Jurkat, Clone E6-1 (cell line): ENCODE measurements around the gene B3GALT4.

ENCODE experiments used
- DNase-seq: peaks from one replicate; pipeline ENCODE4 v3.0.0-alpha.2; 2011; ENCODE audit warnings: low read depth, low spot score
- H3K4me3 ChIP-seq: 2 replicates; pipeline ENCODE4 v1.5.1; 2011; ENCODE audit warnings: mild to moderate bottlenecking, low read length, control low read depth, moderate library complexity

Gene B3GALT4

DNA sequence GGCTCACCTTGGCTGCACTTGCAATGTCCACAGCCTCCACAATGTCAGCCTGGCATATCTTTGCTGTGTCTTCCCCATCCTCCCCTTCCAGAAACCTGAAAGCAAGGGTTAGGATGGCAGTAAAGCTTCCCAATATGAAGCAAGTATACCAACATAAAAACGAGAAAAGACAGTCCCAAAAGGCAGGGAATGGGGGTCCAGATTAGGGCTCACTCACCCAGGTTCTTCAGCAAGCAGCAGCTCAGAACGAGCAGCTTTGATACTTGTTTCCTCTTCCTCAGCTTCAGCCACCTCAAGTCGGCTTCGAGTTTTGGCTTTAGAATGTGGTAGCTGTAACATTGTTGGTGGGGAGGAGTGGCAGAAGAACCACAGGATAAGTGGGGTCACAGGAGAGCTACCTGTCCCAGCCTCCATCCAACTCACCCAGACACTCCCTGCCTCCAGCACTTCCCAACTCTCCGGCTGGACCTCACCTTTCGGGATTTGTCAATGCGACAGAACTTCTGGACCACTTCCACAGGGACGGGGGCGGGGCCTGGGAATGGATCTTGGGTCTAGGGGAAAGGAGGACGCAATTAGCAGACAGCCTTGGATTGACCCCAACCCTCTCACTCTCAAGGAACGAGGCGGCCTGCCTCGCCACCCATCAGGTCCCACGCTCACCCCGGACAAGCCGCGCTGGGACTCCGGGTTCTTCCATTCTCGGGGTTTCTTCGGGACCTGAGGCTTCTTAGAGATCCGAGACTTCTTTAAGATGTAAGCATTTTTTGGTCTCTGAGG is 11.4 kb downstream of the B3GALT4 start:
- DNase-seq = no peak
- peak overlapping the region; percentile 96 for H3K4me3 ChIP-seq

DNA sequence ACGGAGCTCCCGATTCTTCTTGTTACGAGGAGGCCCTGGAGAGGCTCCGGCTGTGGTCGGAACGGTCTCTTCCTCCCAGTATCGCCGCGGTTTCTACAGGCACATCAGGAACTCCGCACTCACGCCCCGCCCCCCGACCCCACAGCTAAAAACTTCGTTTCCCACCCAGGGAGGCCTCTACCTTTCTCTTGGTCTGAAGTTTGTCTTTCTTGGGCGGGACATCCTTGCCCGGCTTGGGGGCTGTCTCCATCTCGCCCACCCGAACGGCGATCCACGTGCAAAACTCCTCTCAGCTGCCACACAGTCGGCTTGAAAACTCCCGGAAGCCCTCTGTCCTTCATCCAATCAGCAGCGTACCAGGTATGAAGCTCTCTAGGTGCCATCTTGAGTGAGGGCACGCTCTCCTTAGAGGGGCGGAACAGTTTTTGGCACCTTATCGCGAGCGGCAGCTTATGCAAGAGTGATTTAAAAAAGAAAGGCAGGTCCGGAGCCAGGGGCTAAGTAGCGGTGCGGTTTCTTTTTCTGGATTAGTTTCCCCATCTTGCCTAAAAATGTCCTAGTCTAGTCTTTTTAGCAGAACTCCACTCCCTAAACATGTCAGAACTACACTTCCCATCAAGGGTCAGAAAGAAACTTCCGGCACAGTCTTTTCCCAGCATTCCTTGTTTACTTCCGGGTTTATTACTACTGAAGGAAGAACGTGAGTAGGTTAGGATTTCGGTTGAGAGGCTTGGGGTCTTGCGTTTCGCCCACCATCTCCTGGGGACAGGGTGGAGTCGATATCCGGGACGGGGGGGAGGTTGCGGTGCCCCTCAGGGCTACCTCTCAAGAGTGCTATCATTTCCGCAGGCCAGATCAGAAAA is 12.2 kb downstream of the B3GALT4 start, which contains the start of the genes PFDN6 and WDR46:
PFDN6 (plus strand) TSS at position 681 of the 863 bp plus-strand sequence. CDS start 256 bp downstream, outside the sequence.
WDR46 (minus strand) TSS at position 319 of the 863 bp plus-strand sequence; CDS start at position 250, 69 bp downstream.
- H3K4me3 ChIP-seq = peak within 1 kb of the TSS; percentile 96
- DNase-seq = peak; percentile 90

DNA sequence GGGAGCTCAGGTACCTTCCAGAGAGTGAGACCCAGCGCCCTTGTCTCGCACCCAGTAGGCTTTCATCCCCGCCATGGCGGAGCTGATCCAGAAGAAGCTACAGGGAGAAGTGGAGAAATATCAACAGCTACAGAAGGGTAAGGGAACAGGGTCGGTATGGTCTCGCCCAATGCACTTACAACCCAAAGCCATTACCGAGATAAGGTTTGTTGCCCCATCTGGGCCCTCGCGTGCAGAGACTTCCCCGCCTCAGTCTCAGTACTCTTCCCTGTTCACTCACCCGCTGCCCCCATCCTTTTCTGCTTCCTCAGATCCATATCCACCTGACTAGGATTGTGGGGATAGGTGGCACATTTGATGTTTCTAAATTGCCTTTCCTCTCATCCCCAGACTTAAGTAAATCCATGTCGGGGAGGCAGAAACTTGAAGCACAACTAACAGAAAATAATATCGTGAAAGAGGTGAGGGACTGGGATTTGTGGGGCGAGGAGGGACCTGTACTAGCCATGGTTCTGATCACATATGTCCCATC is 12.9 kb downstream of the B3GALT4 start:
- H3K4me3 ChIP-seq = peak overlapping the region; percentile 96
- no peak for DNase-seq

GRCh38 chr6:33290459-33290858 is 13.5 kb downstream of the B3GALT4 start:
- H3K4me3 ChIP-seq = peak overlapping the region; percentile 96

DNA sequence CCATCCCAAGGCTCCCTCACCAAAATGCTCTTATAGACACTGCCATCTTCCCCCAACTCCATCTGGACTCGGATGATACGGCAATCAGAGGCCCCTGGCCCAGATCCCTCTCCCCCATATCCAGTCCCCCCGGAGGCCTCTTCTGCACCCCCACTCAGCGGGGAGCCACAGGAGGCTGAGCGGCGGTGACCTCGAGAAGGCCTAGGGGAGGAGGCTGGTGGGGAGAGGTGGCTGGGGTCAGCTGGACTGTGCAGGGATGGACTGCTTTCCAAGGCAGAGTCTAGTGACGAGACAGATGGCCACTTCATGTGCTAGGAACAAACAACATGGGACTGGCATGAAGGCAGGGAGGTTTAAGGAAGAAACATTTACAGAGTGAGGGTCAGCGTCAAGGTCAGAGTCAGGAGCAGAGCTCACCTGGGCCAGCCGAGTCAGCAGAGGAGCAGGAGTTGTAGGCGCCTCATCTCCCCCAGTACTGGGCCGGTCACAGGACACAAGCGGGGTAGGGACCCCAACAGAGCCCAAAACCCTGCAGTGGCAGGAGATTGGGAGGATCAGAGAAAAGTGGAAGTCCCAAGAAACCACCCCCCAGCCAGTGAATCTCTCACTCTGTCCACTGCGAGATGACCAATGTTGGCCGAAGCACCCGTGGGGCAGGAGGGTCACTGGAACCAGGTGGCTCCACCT is 16.2 kb downstream of the B3GALT4 start:
- no peak overlapping the region for H3K4me3 ChIP-seq
- DNase-seq = no peak

More at GRCh38 chr6:33290459-33290858, 13.5 kb downstream of the B3GALT4 start:
- no peak for DNase-seq

GRCh38 chr6:33294086-33294823 is 17.3 kb downstream of the B3GALT4 start:
- no peak for DNase-seq
- no peak overlapping the region for H3K4me3 ChIP-seq

- DNase-seq = no peak
- no peak overlapping the region for H3K4me3 ChIP-seq
Observed at GRCh38 chr6:33295621-33296369, 18.9 kb downstream of the B3GALT4 start.

- H3K4me3 ChIP-seq = no peak overlapping the region
- no peak for DNase-seq
Observed at GRCh38 chr6:33296797-33297405, 20.0 kb downstream of the B3GALT4 start.

- peak overlapping the region; percentile 89 for H3K4me3 ChIP-seq
- no peak for DNase-seq
Observed at GRCh38 chr6:33297406-33297955, 20.6 kb downstream of the B3GALT4 start.

DNA sequence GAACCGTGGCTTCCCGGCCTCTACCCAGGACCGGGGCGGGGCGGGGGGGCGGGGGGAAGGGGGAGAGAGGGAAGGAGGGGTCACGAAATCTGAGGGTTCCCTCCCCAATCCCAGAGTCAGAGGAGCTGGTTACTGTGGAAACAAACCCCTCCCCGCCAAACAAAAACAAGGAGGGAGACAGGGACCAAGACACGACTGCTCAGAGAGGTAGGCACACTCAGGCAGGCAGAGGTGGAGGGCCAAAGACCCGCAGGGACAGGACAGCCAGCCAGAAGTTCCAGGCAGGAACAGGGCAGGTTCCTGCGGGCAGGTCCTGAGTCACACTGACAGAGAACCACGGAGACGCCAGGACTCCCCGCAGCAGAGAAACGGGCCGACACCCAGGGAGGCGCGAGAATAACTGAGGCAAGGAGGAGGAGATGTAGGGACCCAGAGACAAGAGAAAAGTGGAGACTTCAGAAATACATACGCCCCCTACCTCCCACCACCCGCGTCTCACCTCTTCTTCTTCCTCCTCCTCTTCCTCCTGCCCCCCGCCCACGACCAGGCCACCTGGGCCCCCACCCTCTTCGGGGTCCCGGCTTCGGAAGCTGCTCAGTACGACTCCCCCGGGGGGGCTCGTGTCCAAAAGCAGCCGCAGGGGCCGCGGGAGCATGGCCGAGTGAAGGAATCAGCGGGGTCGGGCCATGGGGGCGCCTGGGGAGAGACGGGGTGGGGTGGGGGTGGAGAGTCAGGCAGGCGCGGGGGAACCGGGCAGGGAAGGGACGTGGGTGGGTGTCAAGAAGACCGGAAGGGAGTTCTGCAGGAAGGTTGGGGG is 21.2 kb downstream of the B3GALT4 start:
- peak overlapping the region; percentile 89 for H3K4me3 ChIP-seq
- peak; percentile 71 for DNase-seq

DNA sequence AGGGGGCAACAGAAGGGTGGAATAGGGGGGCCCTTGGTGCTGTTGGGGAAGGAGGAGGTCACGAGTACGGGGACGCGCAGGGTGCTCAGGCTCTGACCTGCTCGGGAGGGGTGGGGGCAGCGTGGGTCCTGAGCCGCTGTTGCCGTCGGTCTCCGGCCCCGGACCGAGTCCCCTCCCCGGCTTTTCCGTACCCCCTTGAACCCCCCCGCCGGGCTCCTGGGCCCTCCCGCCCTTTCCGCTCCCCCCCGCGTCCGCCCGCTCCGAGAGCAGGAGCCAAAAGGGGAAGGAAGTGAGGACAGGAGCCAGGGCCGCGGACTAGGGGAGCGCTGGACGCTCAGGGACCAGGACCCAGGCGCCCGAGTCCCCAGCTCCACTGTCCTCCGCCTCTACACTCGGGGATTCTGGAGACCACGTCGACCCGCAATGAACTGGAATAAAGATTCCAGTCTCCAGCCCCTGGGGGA is 21.9 kb downstream of the B3GALT4 start, which contains the start of gene RGL2:
RGL2 (minus strand) TSS at position 170 of the 464 bp plus-strand sequence. CDS start 332 bp downstream, outside the sequence.
- DNase-seq = no peak

GRCh38 chr6:33299237-33299944 is 22.5 kb downstream of the B3GALT4 start:
- peak; percentile 90 for DNase-seq
- H3K4me3 ChIP-seq = peak overlapping the region; percentile 89

More for the DNA sequence above, 21.9 kb downstream of the B3GALT4 start, which contains the start of gene RGL2:
- H3K4me3 ChIP-seq = peak within 1 kb of the TSS; percentile 89

GRCh38 chr6:33301877-33302276 is 25.0 kb downstream of the B3GALT4 start:
- DNase-seq = no peak
- H3K4me3 ChIP-seq = no peak overlapping the region

DNA sequence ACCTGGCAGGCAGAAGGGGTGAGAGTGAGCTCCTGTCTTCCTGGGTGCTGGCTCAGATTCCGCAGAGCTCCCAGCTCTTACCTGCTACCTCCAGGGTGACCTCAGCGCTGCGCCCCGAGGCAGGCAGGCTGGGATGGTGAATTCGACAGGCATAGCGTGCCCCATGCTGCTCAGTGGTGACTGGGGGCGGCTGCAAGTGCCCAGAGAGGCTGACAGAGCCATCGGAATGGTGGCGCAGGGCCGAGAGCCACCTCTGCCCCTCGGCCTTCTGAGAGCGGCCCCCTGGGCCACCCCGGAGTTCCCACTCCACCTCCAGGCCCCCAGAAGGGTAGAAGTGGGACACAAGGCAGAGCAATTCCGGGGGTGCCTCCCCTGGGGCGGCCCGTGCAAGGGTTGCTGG is 27.3 kb downstream of the B3GALT4 start:
- no peak overlapping the region for H3K4me3 ChIP-seq
- no peak for DNase-seq

GRCh38 chr6:33305052-33305451 is 28.1 kb downstream of the B3GALT4 start:
- H3K4me3 ChIP-seq = no peak overlapping the region
- DNase-seq = no peak
